CD4-positive, alpha-beta T cell treated with Interleukin-21 for 1 hour (primary cell): Measurements from ENCODE around the gene CNIH2.

Experiments used
- DNase-seq: peaks from one replicate; pipeline ENCODE4 v3.0.0-alpha.2; 2020

CNIH2 gene

DNA sequence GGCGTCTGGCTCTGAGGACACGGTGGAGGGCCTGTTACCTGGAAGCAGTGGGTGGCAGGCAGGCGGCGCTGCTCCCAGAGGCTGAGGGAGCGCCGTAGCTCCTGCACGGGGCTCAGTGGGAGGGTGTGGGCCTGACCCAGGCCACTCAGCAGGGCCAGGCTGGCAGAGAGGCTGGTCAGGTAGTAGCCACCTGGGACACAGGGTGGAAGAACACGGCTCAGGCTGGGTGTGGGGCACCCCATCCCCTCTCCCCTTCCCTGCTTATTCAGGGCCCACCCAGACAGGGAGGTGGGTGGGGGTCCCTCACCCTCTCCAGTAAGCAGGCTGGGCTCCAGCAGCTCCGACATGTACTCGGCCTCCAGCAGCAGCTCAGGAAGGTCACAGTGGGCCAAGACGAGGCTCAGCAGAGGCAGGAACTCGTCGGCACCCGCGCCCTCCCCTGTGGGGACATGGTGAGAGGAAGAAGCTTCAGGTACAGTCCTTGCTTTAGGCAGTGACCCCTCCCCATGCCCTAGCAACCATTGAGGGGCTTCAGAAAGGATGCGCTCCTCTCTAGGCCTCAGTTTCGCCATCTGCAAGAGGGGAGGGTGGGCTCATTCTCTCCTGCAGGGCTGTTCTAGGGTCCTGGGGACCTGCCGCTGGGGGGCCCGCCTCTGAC, 55.4 kb downstream of the CNIH2 start:
- no peak for DNase-seq
